Heart left ventricle (tissue), 16 donors: Measurements from ENCODE around the gene YY1. TPM values are rescaled to one million over a fixed set of nuclear protein-coding genes. Genes with fewer than 3 reads are reported as not detected.

Source experiments
- ATAC-seq, 4 donors: fragments of 200-7000 bp; cut with Tn5 transposase; one replicate each; pipeline ENCODE4 v1.9.1; 2020 to 2022; ENCODE audit warnings: moderate library complexity in 4 of 4, mild to moderate bottlenecking in 3 of 4, moderate number of reproducible peaks in 1 of 4
- DNase-seq, 5 donors: peaks; one replicate each; pipeline ENCODE4 v3.0.0-alpha.2; 2020
- H3K27ac ChIP-seq, 12 donors: fragments of 200-600 bp; sonication (generic) in 4 of 12; one replicate each; pipeline versions ENCODE4 v1.5.0 to v1.8.0; 2016 to 2022; ENCODE audit warnings: mild to moderate bottlenecking in 2 of 12
- H3K27me3 ChIP-seq, 9 donors: fragments of 200-600 bp; sonication (generic) in 2 of 9; one replicate each; pipeline versions ENCODE4 v1.5.1 to v1.8.0; 2016 to 2022; ENCODE audit warnings: mild to moderate bottlenecking in 3 of 9
- H3K36me3 ChIP-seq, 9 donors: fragments of 200-600 bp; sonication (generic) in 2 of 9; one replicate each; pipeline versions ENCODE4 v1.5.0 to v1.8.0; 2018 to 2022; ENCODE audit warnings: mild to moderate bottlenecking in 2 of 9
- H3K4me1 ChIP-seq, 12 donors: fragments of 200-600 bp; sonication (generic) in 4 of 12; one replicate each; pipeline versions ENCODE4 v1.5.0 to v1.8.0; 2016 to 2022; ENCODE audit warnings: mild to moderate bottlenecking in 3 of 12
- H3K4me3 ChIP-seq, 12 donors: fragments of 200-600 bp; sonication (generic) in 4 of 12; one replicate each; pipeline versions ENCODE4 v1.5.0 to v1.8.0; 2017 to 2022; ENCODE audit warnings: mild to moderate bottlenecking in 9 of 12, moderate library complexity in 4 of 12
- H3K9me3 ChIP-seq, 12 donors: fragments of 200-600 bp; sonication (generic) in 4 of 12; one replicate each; pipeline versions ENCODE4 v1.5.0 to v1.8.0; 2016 to 2022; ENCODE audit warnings: mild to moderate bottlenecking in 1 of 12
- POLR2A ChIP-seq, 2 donors: fragments of 450-650 bp; IDR thresholded peaks; one replicate each; pipeline ENCODE4 v1.6.1; 2017; ENCODE audit warnings: antibody characterized with exemption in 2 of 2, mild to moderate bottlenecking in 2 of 2, moderate library complexity in 2 of 2
- WGBS, 4 donors: extraction: QIAGEN DNeasy Blood & Tissue Kit in 2 of 4; methylation state at CpG; one replicate each; pipeline versions ENCODE4 v1.1.5 to v1.1.7; 2013 to 2018; 5-methylcytosine and 5-hydroxymethylcytosine counted together
- intact Hi-C, 10 donors: fragments of 100-400 bp; cut with DNase I; formaldehyde crosslinking; loops; one replicate each; pipeline versions ENCODE4 v1.11.1 to v1.14.2; 2022
- polyA plus RNA-seq, 2 donors: library from polyadenylated mRNA; stranded (reverse); fragments of 200-250 nt; gene quantifications; one replicate each; pipeline ENCODE4 v1.2.3, GENCODE V29; 2013
- total RNA-seq, 9 donors: library from RNA; depleted of rRNA in 2 of 9; stranded (reverse); fragments of >200 nt in 2 of 9; fragmentation: NEBNext Ultra II Directional in 3 of 9; extraction: Animal tissue kit (Norgen Biotek cat#: 25700) in 3 of 9; gene quantifications; one replicate each; pipeline versions ENCODE4 v1.1.0 to v1.2.4, GENCODE V29; 2016 to 2023
- TF ChIP-seq, protein P1 (sequence below), 12 donors: fragments of 200-600 bp; sonication (generic) in 4 of 12; IDR thresholded peaks; one replicate each; pipeline versions ENCODE4 v1.5.0 to v1.8.0; 2018 to 2022; ENCODE audit warnings: antibody characterized with exemption in 12 of 12, mild to moderate bottlenecking in 5 of 12
- donor health status: ischemic (EF 13 %, LVEDD 7.1; RV severe dilation, severe dysfunction).
- donor health status: healthy with polysubstance abuse.
- donor health status: DM: no; HTN: yes; CAD: no.
- donor health status: DM: no; HTN: no; CAD: no.
- donor health status: ischemic (EF 25% LVEDD 6.9; RV normal size, moderate dysfunction).
- donor health status: ischemic (EF 25% LVEDD 5.7; RV mildly dilated, moderate dysfunction).
- donor health status: healthy.
- donor health status: DM: yes; HTN: yes; CAD: no.
- donor health status: ischemic (EF 35%, LVEDD 5.7; RV mildly dilated, moderate dysfunction).
- donor health status: nonischemic (EF 11% LVEDD 7.7; RV severe dilation, severe dysfunction).
- donor health status: DM: yes; HTN: yes; CAD: no.
- donor health status: PGD.
- donor health status: ischemic (EF 29% LVEDD 5.4; RV normal size, mild dysfunction).
- donor health status: nonischemic (EF 23%, LVEDD 6.1; RV moderate dilation, normal function).

Gene YY1
- total and polyA plus RNA-seq, 11 donors: 18.4 to 59.7 (median 45.1) TPM

DNA sequence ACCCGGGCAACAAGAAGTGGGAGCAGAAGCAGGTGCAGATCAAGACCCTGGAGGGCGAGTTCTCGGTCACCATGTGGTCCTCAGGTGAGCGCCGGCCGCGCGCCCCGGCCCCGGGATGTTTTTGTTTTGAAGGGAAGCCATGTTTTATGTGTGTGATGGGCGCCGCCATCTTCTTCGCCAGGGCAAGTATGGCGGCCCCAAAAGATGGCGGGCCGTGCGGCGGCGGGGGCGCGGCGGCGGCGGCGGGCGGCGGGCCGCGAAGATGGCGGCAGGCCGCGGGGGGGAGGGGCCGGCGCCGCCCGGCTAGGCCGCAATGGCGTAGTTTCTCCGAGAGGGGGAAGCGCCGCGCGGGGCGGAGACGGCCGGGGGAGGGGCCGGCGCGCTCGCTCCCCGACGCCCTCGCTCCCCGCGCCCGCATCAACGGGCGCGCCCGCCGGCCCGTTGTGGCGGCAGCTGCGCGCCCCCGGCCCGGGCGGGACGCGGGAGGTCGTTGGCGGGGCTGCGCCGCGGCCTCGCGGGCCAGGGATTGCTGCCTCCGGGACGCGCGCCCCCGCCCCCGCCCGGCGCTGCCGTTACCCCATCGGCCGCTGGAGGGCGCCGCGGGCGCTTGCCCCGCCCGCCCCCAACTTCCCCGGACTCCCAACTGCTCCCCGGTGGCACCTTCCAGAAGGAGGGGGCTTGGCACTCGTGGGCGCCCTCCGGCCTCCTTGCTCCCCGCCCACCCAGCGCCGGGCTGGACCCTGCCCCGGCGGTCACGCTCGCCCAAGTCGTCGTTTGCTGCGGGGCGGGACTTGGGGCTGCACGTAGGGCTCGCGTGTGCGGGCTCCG lies 1.1 kb downstream of the YY1 start:
- intact Hi-C loops: loop anchor here in 6 of 10 donors (1.0 to 10.0 kb wide), 8 partner anchors 42 to 137 kb away; partner anchors contain the start of genes WDR25 (in 5 of the 6) and SLC25A29 (in 3 of the 6)
- TF ChIP-seq POLR2A (IDR thresholded peaks at IDR 0.05): peak in 1 of 2 donors; percentile 63
- TF ChIP-seq, protein P1, sequence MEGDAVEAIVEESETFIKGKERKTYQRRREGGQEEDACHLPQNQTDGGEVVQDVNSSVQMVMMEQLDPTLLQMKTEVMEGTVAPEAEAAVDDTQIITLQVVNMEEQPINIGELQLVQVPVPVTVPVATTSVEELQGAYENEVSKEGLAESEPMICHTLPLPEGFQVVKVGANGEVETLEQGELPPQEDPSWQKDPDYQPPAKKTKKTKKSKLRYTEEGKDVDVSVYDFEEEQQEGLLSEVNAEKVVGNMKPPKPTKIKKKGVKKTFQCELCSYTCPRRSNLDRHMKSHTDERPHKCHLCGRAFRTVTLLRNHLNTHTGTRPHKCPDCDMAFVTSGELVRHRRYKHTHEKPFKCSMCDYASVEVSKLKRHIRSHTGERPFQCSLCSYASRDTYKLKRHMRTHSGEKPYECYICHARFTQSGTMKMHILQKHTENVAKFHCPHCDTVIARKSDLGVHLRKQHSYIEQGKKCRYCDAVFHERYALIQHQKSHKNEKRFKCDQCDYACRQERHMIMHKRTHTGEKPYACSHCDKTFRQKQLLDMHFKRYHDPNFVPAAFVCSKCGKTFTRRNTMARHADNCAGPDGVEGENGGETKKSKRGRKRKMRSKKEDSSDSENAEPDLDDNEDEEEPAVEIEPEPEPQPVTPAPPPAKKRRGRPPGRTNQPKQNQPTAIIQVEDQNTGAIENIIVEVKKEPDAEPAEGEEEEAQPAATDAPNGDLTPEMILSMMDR (IDR thresholded peaks at IDR 0.05): peak; percentile 25 to 90 (median 75)
- Histone ChIP-seq H3K36me3 (peaks cover 0 to 3% (median 0%) of the 10 kb centered on the region in 9 donors), H3K9me3 (no peaks in the 10 kb centered on the region), H3K4me3 (peak overlapping the region; percentile 84 to 100 (median 99)), H3K4me1 (peaks cover 15 to 68% (median 53%) of the 10 kb centered on the region in 12 donors), H3K27me3 (no peaks in the 10 kb centered on the region), H3K27ac (peak overlapping the region; percentile 91 to 100 (median 99))
- DNase-seq: peak; percentile 87 to 93 (median 92)
- peak; percentile 53 to 74 (median 70) for ATAC-seq
- 0 to 1% (median 0%) methylated on average over 15 to 114 of the region's 115 CpGs for WGBS, 4 donors

DNA sequence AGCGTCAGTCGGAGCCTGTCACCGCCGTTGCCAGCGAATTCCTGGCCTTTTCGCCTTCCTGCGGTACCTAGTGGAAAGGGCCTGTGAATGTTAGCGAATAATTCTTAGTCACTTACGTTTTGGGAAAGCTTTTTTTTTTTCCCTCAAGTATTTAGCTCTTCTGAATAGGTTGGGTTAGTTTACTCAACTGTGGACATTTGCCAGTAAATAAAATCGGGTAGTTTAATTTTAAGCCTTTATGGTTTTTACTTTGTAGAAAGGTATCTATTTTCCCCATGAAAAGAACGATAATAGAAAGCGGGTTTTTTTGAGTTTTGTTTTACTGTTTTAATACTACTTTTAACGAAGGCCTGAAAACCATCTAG lies 1.7 kb downstream of the YY1 start:
- TF ChIP-seq POLR2A (IDR thresholded peaks at IDR 0.05): no peak
- TF ChIP-seq, protein P1 (IDR thresholded peaks at IDR 0.05): peak in 1 of 12 donors; percentile 2
- intact Hi-C loops: loop anchor here in 4 of 10 donors (1.0 to 5.0 kb wide), 5 partner anchors 42 to 137 kb away; partner anchors contain the start of genes SLC25A29 (in 2 of the 4) and WDR25 (in 2 of the 4)
- Histone ChIP-seq H3K4me1 (peaks cover 15 to 70% (median 59%) of the 10 kb centered on the region in 12 donors), H3K27me3 (no peaks in the 10 kb centered on the region), H3K9me3 (no peaks in the 10 kb centered on the region), H3K27ac (peak overlapping the region; percentile 76 to 100 (median 98)), H3K36me3 (peaks cover 0 to 3% (median 0%) of the 10 kb centered on the region in 9 donors), H3K4me3 (peak overlapping the region; percentile 20 to 100 (median 98))
- WGBS, 4 donors: 1 to 3% (median 2%) methylated on average over 13 of the region's 13 CpGs
- DNase-seq (no peak), ATAC-seq (no peak)

DNA sequence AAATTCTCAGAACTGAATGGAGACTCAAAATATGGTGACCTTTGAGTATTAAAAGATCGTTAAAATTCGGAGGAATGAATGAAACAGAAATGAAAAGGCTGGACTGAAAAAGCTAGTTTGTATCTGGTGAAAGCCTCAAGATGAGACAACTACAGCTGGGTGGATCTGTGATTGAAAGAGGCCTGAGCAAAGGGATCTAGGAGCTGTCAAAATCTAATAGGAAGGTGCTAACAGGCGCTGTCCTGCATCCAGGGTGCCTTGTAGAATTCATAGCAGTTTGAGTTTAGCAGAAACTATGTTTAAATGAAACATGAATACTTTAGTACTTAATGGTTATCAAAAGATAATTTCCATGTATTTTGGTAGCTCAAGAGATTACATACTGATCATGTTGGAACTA lies 2.3 kb downstream of the YY1 start:
- peaks cover 18 to 70% (median 61%) of the 10 kb centered on the region in 12 donors for H3K4me1 ChIP-seq
- TF ChIP-seq POLR2A (IDR thresholded peaks at IDR 0.05): no peak
- TF ChIP-seq, protein P1 (IDR thresholded peaks at IDR 0.05): no peak
- no peak for DNase-seq
- H3K4me3 ChIP-seq: peak overlapping the region in 11 of 12 donors; percentile 20 to 100 (median 97)
- H3K9me3 ChIP-seq: no peaks in the 10 kb centered on the region
- peaks cover 0 to 3% (median 0%) of the 10 kb centered on the region in 9 donors for H3K36me3 ChIP-seq
- WGBS, 4 donors: 35 to 44% (median 40%) methylated on average over 3 of the region's 3 CpGs
- no peak for ATAC-seq
- H3K27ac ChIP-seq: peak overlapping the region in 11 of 12 donors; percentile 76 to 100 (median 96)
- intact Hi-C loops: loop anchor here in 3 of 10 donors (5.0 kb wide), 4 partner anchors 41 to 136 kb away; partner anchors contain the start of genes SLC25A29 (in 2 of the 3) and WDR25 (in 1 of the 3)
- no peaks in the 10 kb centered on the region for H3K27me3 ChIP-seq

DNA sequence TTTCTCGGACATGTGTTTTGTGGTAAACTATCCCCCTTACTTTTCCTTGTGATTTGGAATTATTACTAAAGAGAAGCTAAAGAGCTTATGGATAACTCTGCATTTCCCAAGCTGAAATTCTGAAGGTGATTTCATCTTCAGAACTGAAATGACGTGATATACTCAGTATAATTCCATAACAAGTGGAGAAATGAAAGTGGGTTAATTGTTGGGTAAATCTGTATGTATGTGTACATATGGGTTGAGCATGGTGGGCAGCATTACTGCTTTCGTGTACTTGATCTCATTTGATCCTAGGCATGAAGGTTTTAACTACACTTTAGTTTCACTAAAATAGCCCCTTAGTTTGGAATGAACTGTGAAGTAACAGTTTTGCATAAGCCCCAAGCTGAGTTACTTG lies 4.1 kb downstream of the YY1 start:
- WGBS, 4 donors: 80 to 83% (median 82%) methylated on average over 3 of the region's 3 CpGs
- Histone ChIP-seq H3K27ac (peak overlapping the region in 1 of 12 donors; percentile 38), H3K27me3 (no peaks in the 10 kb centered on the region), H3K9me3 (no peaks in the 10 kb centered on the region), H3K4me1 (peaks cover 22 to 71% (median 62%) of the 10 kb centered on the region in 12 donors), H3K4me3 (no peak overlapping the region), H3K36me3 (peaks cover 0 to 3% (median 0%) of the 10 kb centered on the region in 9 donors)
- intact Hi-C loops: loop anchor here in 3 of 10 donors (5.0 kb wide), 4 partner anchors 39 to 134 kb away; partner anchors contain the start of genes SLC25A29 (in 2 of the 3) and WDR25 (in 1 of the 3)
- ATAC-seq (no peak), DNase-seq (no peak)
- no peak for TF ChIP-seq POLR2A (IDR thresholded peaks at IDR 0.05)
